Skin of body (tissue), 2 donors: ENCODE measurements around the gene AGRP. TPM values are rescaled to one million over a fixed set of nuclear protein-coding genes. Genes with fewer than 3 reads are reported as not detected.
"Not testable (repeated sequence)": the region's sequence is repeated elsewhere in the genome, so short reads cannot be mapped to it uniquely, and the experiment has no call there.

Experiments used
- DNase-seq: peaks from one replicate; lab custom pipeline; 2025; lab: John Stamatoyannopoulos, UW
- total RNA-seq: library from RNA; depleted of rRNA; stranded (reverse); fragments of >200 nt; gene quantifications from one replicate; pipeline ENCODE4 v1.2.3, GENCODE V29; 2014

Gene AGRP
- not detected for total RNA-seq

DNA sequence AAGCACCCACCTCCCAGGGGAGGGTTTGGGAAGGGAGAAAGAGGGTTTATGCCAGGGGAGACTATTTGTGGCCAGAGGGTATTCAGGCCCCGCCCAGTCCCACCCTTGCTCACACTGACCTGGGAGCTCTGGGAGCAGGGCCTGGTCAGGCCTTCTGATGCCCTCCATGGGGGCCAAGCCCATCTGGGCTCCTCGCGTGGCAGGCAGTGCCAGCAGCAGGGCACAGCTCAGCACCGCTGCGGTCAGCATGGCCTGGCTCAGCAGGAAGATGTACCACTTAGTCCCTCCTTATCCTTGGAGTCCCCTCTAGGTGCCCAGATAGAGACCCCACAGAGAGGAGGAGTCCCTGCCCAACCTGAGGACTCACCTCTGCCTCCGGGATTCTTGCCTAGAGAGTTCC is at the start of gene AGRP:
Gene AGRP, minus strand, starts transcription at position 398 of the 400 bp plus-strand sequence. Its CDS starts 149 bp downstream, at position 249.
- DNase-seq = no peak

DNA sequence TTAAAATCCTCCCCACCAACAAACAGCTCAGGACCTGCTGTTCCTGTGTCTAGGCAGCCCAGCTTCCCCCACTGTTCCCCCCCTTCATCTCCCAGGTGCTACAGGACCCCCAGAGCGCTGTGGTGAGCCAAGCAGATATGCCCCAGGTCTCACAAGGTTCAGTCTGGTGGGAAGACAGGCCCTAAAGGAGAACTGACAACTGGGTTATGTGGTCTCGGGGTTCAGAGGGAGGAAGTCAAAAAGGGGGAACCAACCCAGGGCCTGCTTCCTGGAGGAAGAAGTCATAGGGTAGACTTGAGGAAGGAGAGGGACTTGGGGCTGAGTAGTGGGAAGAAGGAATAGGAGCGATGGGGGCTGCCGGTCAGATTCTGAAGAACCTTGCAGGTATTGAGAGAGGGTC is 47.9 kb upstream of the AGRP start:
- DNase-seq = no peak

GRCh38 chr16:67530013-67530939 is 46.9 kb upstream of the AGRP start:
- DNase-seq = no peak

DNA sequence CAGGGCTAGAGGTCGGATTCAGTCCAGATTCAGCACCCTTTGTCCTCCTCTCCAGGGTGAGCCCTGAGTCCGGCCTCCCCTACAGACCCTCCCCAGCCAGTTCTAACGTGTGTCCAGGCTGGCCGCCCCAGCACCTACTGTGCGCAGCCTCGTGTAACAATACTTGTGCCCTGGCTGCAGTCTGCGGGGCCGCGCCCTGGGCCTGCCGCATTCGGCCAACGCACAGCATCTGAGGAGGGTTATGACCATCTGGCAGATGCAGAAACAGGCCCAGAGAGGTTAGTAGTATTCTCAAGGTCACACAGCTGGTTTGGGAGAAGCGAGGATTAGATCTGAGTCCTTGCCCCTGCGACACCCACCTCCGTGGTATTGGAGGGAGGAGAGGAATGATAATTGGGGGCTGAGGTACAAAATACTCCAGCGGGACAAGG is 46.2 kb upstream of the AGRP start:
- DNase-seq = no peak

GRCh38 chr16:67528870-67529581 is 45.7 kb upstream of the AGRP start:
- DNase-seq = no peak

GRCh38 chr16:67528222-67528869 is 45.0 kb upstream of the AGRP start, which contains the start of gene RIPOR1:
Gene RIPOR1 (plus strand): TSS chr16:67528829. CDS start chr16:67538447, 9,618 bp downstream.
- no peak for DNase-seq

DNA sequence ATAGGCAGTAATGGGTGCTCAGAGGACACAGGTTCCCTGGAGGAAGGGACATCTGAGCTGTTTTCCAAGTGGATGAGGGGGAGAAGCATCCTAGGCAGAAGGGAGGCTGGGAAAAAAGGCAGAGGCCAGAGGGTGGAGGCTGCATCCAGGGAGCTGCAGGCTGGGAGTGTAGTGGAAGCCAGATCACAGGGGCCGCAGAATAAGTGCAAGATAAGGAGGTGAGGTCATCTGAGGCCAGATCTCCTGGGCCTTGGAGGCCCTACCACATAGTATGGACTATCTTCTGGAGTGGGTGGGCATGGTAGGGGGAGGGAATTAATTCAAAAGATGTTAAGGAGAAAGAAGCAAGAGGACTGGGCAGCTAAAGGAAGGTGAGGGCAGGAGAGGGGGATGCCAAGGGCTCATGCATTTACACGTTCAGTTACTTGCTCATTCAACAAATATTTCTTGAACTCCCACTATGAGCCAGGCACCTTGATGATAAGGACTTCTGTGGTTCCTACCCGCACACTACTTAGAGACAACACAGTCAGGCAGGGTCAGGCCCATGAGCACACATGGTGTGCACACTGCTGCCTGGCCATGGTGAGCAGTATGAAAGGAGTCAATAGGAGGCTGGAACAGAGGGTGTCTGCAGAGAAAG is 42.9 kb upstream of the AGRP start:
- no peak for DNase-seq

DNA sequence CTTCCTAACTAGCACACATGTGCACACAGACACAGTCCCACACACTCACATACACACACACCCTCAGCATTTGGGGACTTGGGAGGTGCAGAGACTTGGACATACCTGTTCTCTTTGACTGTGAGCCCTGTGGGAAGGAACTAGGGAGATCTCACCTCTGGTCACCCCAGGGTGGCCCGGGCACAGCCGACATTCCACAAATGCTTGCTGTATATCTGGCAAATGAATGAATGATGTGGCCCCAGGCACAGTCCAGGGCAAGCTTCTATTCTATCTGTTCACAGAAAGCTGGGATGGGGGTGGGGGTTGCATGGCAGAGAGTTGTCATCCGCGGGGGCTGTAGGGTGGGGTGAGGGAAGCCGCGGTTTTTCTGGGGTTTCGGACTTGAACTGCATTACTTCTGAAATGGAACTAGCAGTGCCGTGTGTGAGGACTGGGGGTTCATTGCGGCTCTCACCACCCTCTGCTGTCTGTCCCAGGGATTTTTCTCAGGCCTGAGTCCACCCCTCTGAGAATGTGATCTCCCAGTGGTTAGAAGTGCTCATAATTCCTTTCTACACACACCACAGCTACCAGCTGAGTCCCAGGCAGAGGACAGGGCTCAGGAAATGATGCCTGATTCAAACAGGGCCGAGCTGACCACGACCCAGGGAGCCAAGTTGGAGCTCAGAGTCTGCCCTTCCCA is 42.0 kb upstream of the AGRP start:
- no peak for DNase-seq

DNA sequence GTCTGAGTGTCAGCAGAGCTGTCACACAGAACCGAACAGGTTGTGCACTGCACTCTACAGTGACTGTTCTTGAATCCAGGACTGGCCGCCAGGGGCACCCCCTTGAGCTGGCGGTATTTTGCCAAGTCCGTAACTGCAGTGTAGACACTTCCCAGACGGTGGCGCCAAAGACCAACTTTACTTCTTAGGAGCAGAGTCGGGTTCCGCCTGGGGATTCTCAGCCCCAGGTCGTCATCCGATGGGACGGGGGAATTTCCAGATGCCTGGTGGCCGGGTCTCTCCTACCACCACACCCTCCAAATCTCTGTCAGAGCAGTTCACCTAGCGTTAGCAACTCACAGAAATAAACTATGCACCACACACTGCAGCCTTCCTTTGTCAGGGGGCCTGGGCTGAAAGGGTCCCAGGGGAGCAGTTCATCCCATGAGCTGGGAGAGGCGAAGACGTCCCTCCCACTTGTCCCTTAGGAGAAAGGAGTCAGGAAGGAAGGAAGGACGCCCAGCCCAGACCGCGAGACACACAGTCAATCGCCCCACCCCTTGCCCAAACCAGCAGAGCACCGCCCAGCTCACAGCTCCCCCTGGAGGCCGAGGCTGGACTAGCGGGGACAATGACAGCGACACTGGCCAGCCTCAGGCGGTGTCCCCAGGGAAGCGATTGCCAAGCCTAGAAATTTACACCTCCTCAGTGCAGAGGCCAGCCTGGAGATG is 37.9 kb upstream of the AGRP start:
- peak; percentile 92 for DNase-seq

GRCh38 chr16:67519242-67519641 is 35.9 kb upstream of the AGRP start:
- no peak for DNase-seq

DNA sequence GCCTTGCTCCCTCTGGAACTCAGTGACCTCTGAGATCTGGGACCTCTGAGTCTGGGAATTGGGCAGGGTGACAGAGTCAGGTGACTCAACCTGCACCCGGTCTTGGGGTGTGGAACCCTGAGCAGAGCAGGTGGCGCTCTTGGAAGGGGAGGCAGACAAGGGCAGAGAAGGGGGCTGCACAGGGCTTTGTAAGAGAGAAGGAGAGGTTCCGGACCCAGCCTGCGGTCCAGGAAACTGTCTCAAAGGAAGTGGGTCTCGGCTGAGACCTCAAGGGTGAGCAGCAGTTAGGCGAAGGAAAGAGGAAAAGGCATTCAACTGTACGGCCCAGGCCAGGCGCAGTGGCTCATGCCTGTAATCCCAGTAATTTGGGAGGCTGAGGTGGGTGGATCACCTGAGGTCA is 35.3 kb upstream of the AGRP start:
- no peak for DNase-seq

DNA sequence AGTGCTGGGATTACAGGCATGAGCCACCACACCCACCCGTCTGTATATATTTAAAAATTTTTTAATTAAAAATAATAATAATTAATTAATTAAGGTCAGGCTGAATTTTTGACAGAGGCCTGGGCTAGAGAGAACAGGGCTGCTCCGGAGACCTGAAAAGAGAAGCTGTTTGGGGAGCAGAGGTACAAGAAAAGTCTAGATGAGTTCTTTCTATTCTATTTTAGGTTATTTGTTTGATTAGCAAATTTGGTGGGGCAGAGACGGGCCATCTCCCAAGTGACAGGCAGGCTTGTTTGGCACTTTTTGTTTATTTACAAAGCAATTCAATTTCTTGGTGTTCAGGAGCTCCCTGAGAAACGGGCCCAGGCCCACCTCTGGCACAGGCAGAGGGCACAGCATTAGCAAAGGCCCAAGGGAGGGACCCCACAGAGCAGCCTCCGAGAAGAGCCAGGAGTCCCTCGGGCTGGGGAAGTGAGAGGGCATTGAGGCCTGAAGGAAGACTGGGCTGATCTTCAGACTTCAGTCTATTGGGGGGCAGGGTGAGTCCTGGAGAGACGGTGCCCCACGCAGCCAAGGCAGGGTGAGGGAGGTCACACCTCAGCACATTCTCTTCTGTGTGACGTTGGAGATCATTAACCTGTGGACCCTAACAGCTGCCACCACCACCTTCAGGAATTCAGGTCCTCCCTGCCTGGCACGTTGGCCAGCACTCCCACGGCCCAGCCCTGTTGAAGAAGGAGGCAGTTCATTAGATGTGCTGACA is 34.5 kb upstream of the AGRP start:
- DNase-seq = no peak

GRCh38 chr16:67517155-67517445 is 33.8 kb upstream of the AGRP start:
- no peak for DNase-seq

GRCh38 chr16:67516296-67517154 is 33.2 kb upstream of the AGRP start:
- DNase-seq = no peak

GRCh38 chr16:67514382-67514828 is 31.1 kb upstream of the AGRP start:
- DNase-seq = peak; percentile 24

DNA sequence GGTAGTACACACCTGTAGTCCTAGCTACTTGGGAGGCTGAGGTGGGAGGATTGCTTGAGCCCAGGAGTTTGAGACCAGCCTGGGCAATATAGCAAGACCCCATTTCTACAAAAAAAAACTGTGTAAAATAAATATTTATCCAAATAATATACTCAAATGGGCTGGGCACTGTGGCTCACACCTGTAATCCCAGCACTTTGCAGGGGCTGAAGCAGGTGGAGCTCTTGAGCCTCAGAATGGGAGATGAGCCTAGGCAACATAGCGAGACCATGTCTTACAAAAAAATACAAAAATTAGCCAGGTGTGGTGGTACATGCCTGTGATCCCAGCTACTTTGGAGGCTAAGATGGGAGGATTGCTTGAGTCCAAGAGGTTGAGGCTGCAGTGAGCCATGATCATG is 30.5 kb upstream of the AGRP start:
- not testable (repeated sequence) for DNase-seq

DNA sequence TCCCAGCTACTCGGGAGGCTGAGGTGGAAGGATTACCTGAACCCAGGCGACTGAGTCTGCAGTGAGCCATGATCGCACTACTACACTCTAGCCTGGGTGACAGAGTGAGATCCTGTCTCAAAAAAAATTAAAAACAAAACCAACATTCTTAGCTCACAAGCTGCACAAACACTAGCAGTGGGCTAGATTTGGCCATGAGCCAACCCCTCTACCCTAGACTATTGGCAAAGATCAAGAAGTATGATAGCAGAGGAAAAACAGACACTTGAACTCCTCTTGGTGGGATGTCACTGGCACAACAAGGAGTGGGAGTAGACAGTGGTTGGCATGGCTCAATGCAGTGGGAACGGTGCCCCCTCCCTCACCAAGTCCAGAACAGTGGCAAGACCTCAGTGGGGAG is 25.7 kb upstream of the AGRP start:
- no peak for DNase-seq

DNA sequence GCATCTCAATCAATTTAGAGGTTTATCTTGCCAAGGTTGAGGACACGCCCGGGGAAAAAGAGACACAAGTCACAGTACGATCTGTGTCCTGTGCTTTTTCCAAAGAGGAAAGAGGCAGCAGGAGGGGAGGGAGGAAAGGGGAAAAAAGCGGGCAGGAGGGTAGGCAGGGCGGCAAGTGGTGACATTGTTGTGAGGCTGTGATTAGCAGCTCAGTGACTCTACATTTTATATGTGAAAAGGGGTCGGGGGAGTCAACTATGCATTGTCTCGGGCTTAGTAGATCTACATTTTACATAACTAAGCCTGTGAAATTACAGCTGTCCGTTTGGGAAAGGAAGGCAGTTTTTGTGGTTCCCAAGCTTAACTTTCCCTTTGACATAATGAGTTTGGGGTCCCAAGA is 23.1 kb upstream of the AGRP start:
- DNase-seq = no peak
